Lung (tissue), 12 donors: ENCODE measurements around the gene MAPKAP1. TPM values are rescaled to one million over a fixed set of nuclear protein-coding genes. Genes with fewer than 3 reads are reported as not detected.
A peak's percentile ranks its signal among the peaks of the same experiment; 100 is the strongest.

Experiments used
- ATAC-seq: fragments of 200-7000 bp; cut with Tn5 transposase; one replicate; pipeline ENCODE4 v1.9.1; 2020; ENCODE audit warnings: moderate number of reproducible peaks; ENCODE audit not compliant: insufficient read depth, low FRiP score
- DNase-seq, 3 donors: peaks; one replicate each; pipeline ENCODE4 v3.0.0-alpha.2; 2013 to 2017
- H3K27ac ChIP-seq, 2 donors: one replicate each; pipeline ENCODE4 v1.5.1; 2013; ENCODE audit warnings: mild to moderate bottlenecking in 2 of 2, moderate library complexity in 2 of 2, control low read depth in 1 of 2, inconsistent platforms in 1 of 2, low read depth in 1 of 2, low read length in 1 of 2
- H3K27me3 ChIP-seq, 3 donors: one replicate each; pipeline ENCODE4 v1.5.1; 2013; ENCODE audit warnings: low read length in 2 of 3; ENCODE audit not compliant: control insufficient read depth in 3 of 3, insufficient read depth in 3 of 3
- H3K36me3 ChIP-seq, 4 donors: one replicate each; pipeline ENCODE4 v1.5.1; 2013; ENCODE audit warnings: low read length in 4 of 4, mild to moderate bottlenecking in 1 of 4, moderate library complexity in 1 of 4; ENCODE audit not compliant: control insufficient read depth in 4 of 4, insufficient read depth in 4 of 4
- H3K4me1 ChIP-seq, 5 donors: one replicate each; pipeline ENCODE4 v1.5.1; 2013; ENCODE audit warnings: low read length in 5 of 5, mild to moderate bottlenecking in 2 of 5, moderate library complexity in 1 of 5; ENCODE audit not compliant: control insufficient read depth in 5 of 5, insufficient read depth in 5 of 5
- H3K4me3 ChIP-seq: one replicate; pipeline ENCODE4 v1.5.1; 2013; ENCODE audit warnings: mild to moderate bottlenecking, control low read depth, moderate library complexity
- H3K9ac ChIP-seq, 2 donors: one replicate each; pipeline ENCODE4 v1.5.1; 2013; ENCODE audit warnings: low read length in 2 of 2, control low read depth in 1 of 2; ENCODE audit not compliant: insufficient read depth in 1 of 2
- H3K9me3 ChIP-seq, 4 donors: one replicate each; pipeline ENCODE4 v1.5.1; 2013; ENCODE audit warnings: low read length in 3 of 4, mild to moderate bottlenecking in 1 of 4, moderate library complexity in 1 of 4; ENCODE audit not compliant: control insufficient read depth in 4 of 4, insufficient read depth in 3 of 4
- WGBS, 2 donors: extraction: QIAGEN DNeasy Blood & Tissue Kit; methylation state at CpG; one replicate each; pipeline ENCODE4 v1.1.7; 2013; 5-methylcytosine and 5-hydroxymethylcytosine counted together
- polyA plus RNA-seq, 2 donors: library from polyadenylated mRNA; stranded (reverse); fragments of 200-250 nt; gene quantifications; one replicate each; pipeline ENCODE4 v1.2.1, GENCODE V29; 2013
- total RNA-seq, 2 donors: library from RNA; depleted of rRNA in 1 of 2; stranded (reverse); fragments of >200 nt in 1 of 2; gene quantifications; one replicate each; pipeline ENCODE4 v1.2.1, GENCODE V29; 2014 to 2021
- TF ChIP-seq, protein P1 (sequence below): IDR thresholded peaks from 2 replicates; pipeline ENCODE4 v1.5.1; 2012; ENCODE audit warnings: mild to moderate bottlenecking; ENCODE audit errors: control extremely low read depth, extremely low read depth
- donor health status: control.
- donor health status: control.
- donor health status: Bipolar disorder and iron deficiency.
- donor health status: healthy.
- donor health status: DM: yes; HTN: yes; CAD: no.

Gene MAPKAP1
- total and polyA plus RNA-seq, 4 donors, result 53.0 to 83.3 (median 66.7) TPM

DNA sequence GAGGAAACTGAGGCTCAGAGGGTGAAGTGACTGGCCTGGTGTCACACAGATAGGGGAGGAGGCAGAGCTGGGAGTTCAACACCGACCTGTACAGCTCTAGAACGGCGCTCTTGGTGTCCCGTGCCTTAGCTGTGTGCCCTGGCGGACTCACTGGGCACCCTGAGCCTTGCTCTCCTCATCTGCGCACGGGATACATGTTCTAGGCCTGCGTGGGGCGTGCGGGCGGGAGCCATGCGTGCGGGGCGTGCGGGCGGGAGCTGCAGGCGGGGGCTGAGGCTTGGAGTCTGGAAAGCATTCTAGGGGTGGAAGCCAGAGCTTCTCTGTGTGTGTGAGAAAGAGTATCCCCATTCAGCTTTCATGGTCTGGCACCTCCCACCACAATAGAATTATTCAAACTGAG lies 280.1 kb downstream of the MAPKAP1 start:
- H3K36me3 ChIP-seq, result no peaks in the 10 kb centered on the region
- no peak overlapping the region for H3K4me3 ChIP-seq
- 93 to 94% methylated on average over 17 of the region's 17 CpGs for WGBS, 2 donors
- peaks cover 0 to 25% (median 0%) of the 10 kb centered on the region in 5 donors for H3K4me1 ChIP-seq
- H3K9me3 ChIP-seq, result no peaks in the 10 kb centered on the region
- TF ChIP-seq, protein P1, sequence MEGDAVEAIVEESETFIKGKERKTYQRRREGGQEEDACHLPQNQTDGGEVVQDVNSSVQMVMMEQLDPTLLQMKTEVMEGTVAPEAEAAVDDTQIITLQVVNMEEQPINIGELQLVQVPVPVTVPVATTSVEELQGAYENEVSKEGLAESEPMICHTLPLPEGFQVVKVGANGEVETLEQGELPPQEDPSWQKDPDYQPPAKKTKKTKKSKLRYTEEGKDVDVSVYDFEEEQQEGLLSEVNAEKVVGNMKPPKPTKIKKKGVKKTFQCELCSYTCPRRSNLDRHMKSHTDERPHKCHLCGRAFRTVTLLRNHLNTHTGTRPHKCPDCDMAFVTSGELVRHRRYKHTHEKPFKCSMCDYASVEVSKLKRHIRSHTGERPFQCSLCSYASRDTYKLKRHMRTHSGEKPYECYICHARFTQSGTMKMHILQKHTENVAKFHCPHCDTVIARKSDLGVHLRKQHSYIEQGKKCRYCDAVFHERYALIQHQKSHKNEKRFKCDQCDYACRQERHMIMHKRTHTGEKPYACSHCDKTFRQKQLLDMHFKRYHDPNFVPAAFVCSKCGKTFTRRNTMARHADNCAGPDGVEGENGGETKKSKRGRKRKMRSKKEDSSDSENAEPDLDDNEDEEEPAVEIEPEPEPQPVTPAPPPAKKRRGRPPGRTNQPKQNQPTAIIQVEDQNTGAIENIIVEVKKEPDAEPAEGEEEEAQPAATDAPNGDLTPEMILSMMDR, result no peak
- no peaks in the 10 kb centered on the region for H3K27me3 ChIP-seq
- ATAC-seq (no peak), DNase-seq (no peak)
- no peak overlapping the region for H3K9ac ChIP-seq
- H3K27ac ChIP-seq, result no peak overlapping the region

DNA sequence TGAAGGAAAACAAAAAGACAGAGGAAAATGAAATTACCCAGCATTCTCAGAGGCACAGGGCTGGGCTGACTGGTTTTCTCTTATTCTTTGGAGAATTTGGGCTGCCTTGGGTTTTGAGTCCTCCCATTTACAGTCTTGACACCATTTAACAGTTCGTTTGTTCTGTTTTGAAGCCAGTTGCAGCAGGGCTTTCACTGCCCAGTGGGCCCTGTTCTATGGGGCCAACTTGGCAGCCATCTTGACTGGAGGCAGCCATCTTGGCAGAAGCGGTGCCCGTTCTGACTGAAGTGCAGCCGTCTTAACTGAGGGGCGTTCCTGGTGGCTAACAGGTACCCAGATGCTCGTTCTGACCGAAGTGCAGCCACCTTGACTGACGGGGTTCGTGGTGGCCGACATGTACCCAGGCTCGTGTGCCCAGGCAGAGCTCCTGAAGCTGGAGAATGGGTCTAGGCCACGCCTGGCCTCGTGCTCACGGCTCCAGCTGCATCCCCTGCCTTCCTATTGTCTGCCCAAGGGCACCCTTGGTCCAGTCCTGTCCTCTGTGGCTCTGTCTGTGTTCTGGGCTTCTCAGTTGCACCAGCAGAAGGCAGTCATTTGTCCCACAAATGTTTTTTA lies 281.0 kb downstream of the MAPKAP1 start:
- Histone ChIP-seq H3K36me3 (no peaks in the 10 kb centered on the region), H3K9ac (no peak overlapping the region), H3K9me3 (no peaks in the 10 kb centered on the region), H3K27me3 (no peaks in the 10 kb centered on the region), H3K4me1 (peaks cover 0 to 25% (median 0%) of the 10 kb centered on the region in 5 donors), H3K4me3 (no peak overlapping the region), H3K27ac (no peak overlapping the region)
- peak in 2 of 3 donors; percentile 38 to 43 for DNase-seq
- TF ChIP-seq, protein P1, result no peak
- ATAC-seq, result no peak
- 91 to 95% methylated on average over 14 of the region's 14 CpGs for WGBS, 2 donors

DNA sequence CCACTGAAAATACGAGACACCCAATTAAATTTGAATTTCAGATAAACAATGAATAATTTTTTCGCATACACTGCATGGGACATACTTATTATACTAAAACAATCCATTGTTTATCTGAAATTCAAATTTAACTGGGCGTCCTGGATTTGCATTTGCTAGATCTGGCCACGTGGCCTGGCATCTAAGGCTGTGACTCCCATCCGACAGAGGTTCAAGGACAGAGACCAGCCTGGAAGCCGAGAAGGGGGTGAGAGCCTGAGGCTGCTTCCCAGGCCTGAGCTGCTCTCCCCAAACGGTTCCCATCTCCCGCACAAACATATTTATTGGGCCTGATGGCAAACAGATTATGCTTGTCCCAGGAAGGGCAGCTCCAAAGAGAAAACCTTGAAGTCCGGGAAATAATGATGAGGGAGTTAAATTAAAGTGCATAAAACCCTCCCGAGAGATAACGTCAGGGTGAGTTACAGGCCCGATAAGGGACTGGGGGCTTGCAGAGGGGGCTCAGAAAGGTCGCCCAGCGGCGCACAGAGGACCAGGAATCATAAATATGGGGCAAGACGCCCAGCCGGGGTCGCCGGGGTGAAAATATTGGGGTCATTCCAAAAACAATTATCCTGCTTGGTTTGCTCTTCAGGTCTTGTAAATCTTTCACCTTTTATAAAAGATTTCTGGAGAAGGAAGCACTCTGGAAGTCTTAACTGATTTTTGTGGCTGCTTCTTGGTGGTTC lies 281.7 kb downstream of the MAPKAP1 start:
- no peak overlapping the region for H3K27ac ChIP-seq
- TF ChIP-seq, protein P1, result no peak
- no peaks in the 10 kb centered on the region for H3K27me3 ChIP-seq
- no peaks in the 10 kb centered on the region for H3K36me3 ChIP-seq
- H3K4me3 ChIP-seq, result no peak overlapping the region
- ATAC-seq (no peak), DNase-seq (peak; percentile 57 to 73 (median 73))
- H3K4me1 ChIP-seq, result peaks cover 0 to 25% (median 0%) of the 10 kb centered on the region in 5 donors
- no peaks in the 10 kb centered on the region for H3K9me3 ChIP-seq
- H3K9ac ChIP-seq, result no peak overlapping the region
- WGBS, 2 donors, result 70 to 78% methylated on average over 19 of the region's 19 CpGs
